Prostate gland (tissue), 2 donors: Measurements from ENCODE around the gene PPP2R2D. TPM values are rescaled to one million over a fixed set of nuclear protein-coding genes. Genes with fewer than 3 reads are reported as not detected.

ENCODE experiments used
- DNase-seq: peaks from one replicate; pipeline ENCODE4 v3.0.0-alpha.2; 2019; ENCODE audit warnings: low spot score
- H3K27ac ChIP-seq, 2 donors: fragments of 200-600 bp; sonication (generic); 2 replicates each; pipeline ENCODE4 v1.5.1; 2017 to 2019
- H3K27me3 ChIP-seq: fragments of 200-600 bp; sonication (generic); replicated peaks from 2 replicates; pipeline ENCODE4 v1.5.1; 2019; ENCODE audit not compliant: insufficient read depth
- H3K36me3 ChIP-seq, 2 donors: fragments of 200-600 bp; sonication (generic); 1 replicate in 1 of 2; 2 replicates in 1 of 2; pipeline versions ENCODE4 v1.5.1 to v1.8.1; 2017 to 2019
- H3K4me1 ChIP-seq: fragments of 200-600 bp; sonication (generic); replicated peaks from 2 replicates; pipeline ENCODE4 v1.5.1; 2019
- H3K4me3 ChIP-seq, 2 donors: fragments of 200-600 bp; sonication (generic); 2 replicates each; pipeline ENCODE4 v1.5.1; 2017 to 2019
- H3K9me3 ChIP-seq: fragments of 200-600 bp; sonication (generic); 2 replicates; pipeline ENCODE4 v1.5.1; 2017
- CTCF ChIP-seq, 4 experiments: fragments of 200-600 bp in 2 of 4; fragments of 450-650 bp in 2 of 4; sonication (generic) in 2 of 4; IDR thresholded peaks; 1 replicate in 3 of 4; 2 replicates in 1 of 4; pipeline ENCODE4 v1.5.1; 2016 to 2019; ENCODE audit warnings: antibody characterized with exemption in 4 of 4, mild to moderate bottlenecking in 2 of 4, moderate library complexity in 2 of 4
- POLR2A ChIP-seq: fragments of 450-650 bp; IDR thresholded peaks from one replicate; pipeline ENCODE4 v1.6.1; 2016; ENCODE audit warnings: antibody characterized with exemption, mild to moderate bottlenecking
- POLR2AphosphoS5 ChIP-seq: sonication (generic); formaldehyde crosslinking; IDR thresholded peaks from one replicate; pipeline ENCODE4 v1.6.1; 2017; ENCODE audit warnings: antibody characterized with exemption
- WGBS: methylation state at CpG from one replicate; pipeline ENCODE4 v1.1.5; 2018; 5-methylcytosine and 5-hydroxymethylcytosine counted together
- intact Hi-C: fragments of 100-400 bp; cut with DNase I; formaldehyde crosslinking; loops from one replicate; pipeline ENCODE4 v1.14.2; 2022
- total RNA-seq, 2 donors: library from RNA; depleted of rRNA; stranded (reverse); fragments of >200 nt; gene quantifications; one replicate each; pipeline ENCODE4 v1.1.0, GENCODE V29; 2016

PPP2R2D gene
- total RNA-seq, 2 donors from 2014 or later: 37.0 to 55.2 TPM

- TF ChIP-seq CTCF (IDR thresholded peaks at IDR 0.05): no peak
- TF ChIP-seq POLR2AphosphoS5: no peak
- no peak for DNase-seq
- peaks cover 7% of the 10 kb centered on the region for H3K4me1 ChIP-seq
- H3K27me3 ChIP-seq: no peaks in the 10 kb centered on the region
- intact Hi-C loops: no loop called here
- 75% methylated on average over 8 of the region's 8 CpGs for WGBS
- no peaks in the 10 kb centered on the region for H3K9me3 ChIP-seq
- no peak overlapping the region for H3K4me3 ChIP-seq
- H3K27ac ChIP-seq: no peak overlapping the region
- no peaks in the 10 kb centered on the region for H3K36me3 ChIP-seq
Measured at GRCh38 chr10:131898061-131898460, 2.7 kb upstream of the PPP2R2D start.

GRCh38 chr10:131898713-131899112, 2.1 kb upstream of the PPP2R2D start:
- no peaks in the 10 kb centered on the region for H3K36me3 ChIP-seq
- WGBS: 58% methylated on average over 5 of the region's 5 CpGs
- no peak for TF ChIP-seq CTCF (IDR thresholded peaks at IDR 0.05)
- TF ChIP-seq POLR2A: no peak
- TF ChIP-seq POLR2AphosphoS5: no peak
- peaks cover 7% of the 10 kb centered on the region for H3K4me1 ChIP-seq
- no peaks in the 10 kb centered on the region for H3K9me3 ChIP-seq
- no peaks in the 10 kb centered on the region for H3K27me3 ChIP-seq
- no peak for DNase-seq
- no peak overlapping the region for H3K27ac ChIP-seq
- H3K4me3 ChIP-seq: no peak overlapping the region
- intact Hi-C loops: no loop called here

- TF ChIP-seq POLR2A (no peak), POLR2AphosphoS5 (no peak), CTCF (IDR thresholded peaks at IDR 0.05) (no peak)
- H3K4me1 ChIP-seq: peaks cover 7% of the 10 kb centered on the region
- intact Hi-C loops: no loop called here
- no peak overlapping the region for H3K27ac ChIP-seq
- H3K4me3 ChIP-seq: no peak overlapping the region
- no peak for DNase-seq
- no peaks in the 10 kb centered on the region for H3K36me3 ChIP-seq
- H3K9me3 ChIP-seq: no peaks in the 10 kb centered on the region
- 68% methylated on average over 8 of the region's 8 CpGs for WGBS
- H3K27me3 ChIP-seq: no peaks in the 10 kb centered on the region
Measured at GRCh38 chr10:131899116-131899690, 1.6 kb upstream of the PPP2R2D start.

- H3K27ac ChIP-seq: peak overlapping the region; percentile 89 to 95
- no peak for DNase-seq
- H3K4me3 ChIP-seq: peak overlapping the region; percentile 77 to 92
Measured at GRCh38 chr10:131899695-131900349, 986 bp upstream of the PPP2R2D start.

More at GRCh38 chr10:131899695-131900349, 986 bp upstream of the PPP2R2D start:
- peaks cover 7% of the 10 kb centered on the region for H3K4me1 ChIP-seq
- intact Hi-C loops: loop anchor here (5.0 kb wide), 1 partner anchor 82 kb away; the partner anchor contains the start of gene BNIP3
- H3K27me3 ChIP-seq: no peaks in the 10 kb centered on the region
- H3K9me3 ChIP-seq: no peaks in the 10 kb centered on the region
- no peaks in the 10 kb centered on the region for H3K36me3 ChIP-seq
- TF ChIP-seq POLR2A (no peak), POLR2AphosphoS5 (no peak), CTCF (IDR thresholded peaks at IDR 0.05) (no peak)
- WGBS: 21% methylated on average over 24 of the region's 24 CpGs
